Measurements from ENCODE around the gene DDX24.
A peak's percentile ranks its signal among the peaks of the same experiment; 100 is the strongest.

The DDX24 gene

DNA sequence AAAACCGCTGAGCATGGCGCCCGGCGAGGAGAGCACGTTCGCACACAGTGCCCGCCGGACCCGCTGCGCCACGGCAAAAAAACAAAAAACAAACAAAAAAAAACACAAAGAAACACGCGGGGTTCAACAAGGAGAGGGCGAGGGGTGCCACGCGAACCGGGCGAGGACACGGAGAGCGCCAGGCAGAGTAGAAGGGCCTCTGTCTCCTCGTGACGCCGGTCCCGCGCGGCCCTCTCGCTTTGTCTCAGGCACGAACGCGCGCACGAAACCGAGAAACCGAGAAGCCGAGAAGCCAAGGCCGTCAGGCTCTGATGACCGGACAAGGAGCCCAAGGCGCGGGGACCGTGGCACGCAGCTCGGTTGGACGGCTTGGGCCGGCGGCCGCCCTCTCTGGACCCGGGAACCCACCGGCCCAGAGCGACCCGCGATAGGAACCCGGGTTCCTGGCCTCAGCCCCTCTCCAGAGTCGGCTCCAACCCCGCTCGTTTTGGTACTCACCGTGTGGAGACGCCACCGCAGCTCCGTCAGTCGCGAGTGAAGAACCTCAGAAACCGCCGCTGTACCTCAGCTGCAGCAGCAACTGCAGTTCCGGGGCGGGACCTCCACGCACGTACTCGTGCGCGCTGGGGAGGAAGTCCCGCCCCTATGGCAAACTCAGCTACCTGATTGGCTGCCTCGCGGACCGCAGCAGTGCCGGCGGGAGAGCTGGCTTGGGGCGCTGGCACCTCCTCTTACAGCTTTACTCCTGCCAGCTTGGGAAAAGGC, at the start of gene DDX24, which contains the start of gene IFI27L1:
DDX24 (minus strand) TSS at position 582 of the 765 bp plus-strand sequence. CDS start 1,460 bp downstream, outside the sequence.
IFI27L1 (plus strand) TSS at position 690 of the 765 bp plus-strand sequence. CDS start 15,628 bp downstream, outside the sequence.
- DNase-seq: peak; percentile 97 to 98

GRCh38 chr14:94129758-94130414, 48.9 kb upstream of the DDX24 start:
- DNase-seq: peak; percentile 32 to 45

GRCh38 chr14:94129111-94129757, 48.2 kb upstream of the DDX24 start, which contains the start of gene IFI27L2:
Gene IFI27L2 (minus strand): TSS chr14:94129604. CDS start chr14:94129564, 40 bp downstream.
- peak; percentile 74 to 75 for DNase-seq

GRCh38 chr14:94128216-94128839, 47.3 kb upstream of the DDX24 start:
- no peak for DNase-seq

- DNase-seq: no peak
Observed at GRCh38 chr14:94127330-94127729, 46.3 kb upstream of the DDX24 start.

- no peak for DNase-seq
Observed at GRCh38 chr14:94126800-94127199, 45.8 kb upstream of the DDX24 start.

DNA sequence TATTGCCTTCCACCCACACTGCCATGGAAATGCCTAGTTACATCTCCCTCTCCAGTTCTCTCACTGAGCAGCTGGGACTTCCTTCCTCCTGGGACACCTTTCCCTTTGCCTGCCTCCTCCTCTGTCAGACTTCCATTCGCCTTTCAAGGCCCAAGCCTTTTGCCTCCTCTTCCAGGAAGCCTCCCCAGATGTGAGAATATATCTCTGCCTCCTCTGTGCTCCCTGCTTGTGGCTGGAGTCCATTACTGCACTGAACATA, 45.3 kb upstream of the DDX24 start:
- DNase-seq: no peak

DNA sequence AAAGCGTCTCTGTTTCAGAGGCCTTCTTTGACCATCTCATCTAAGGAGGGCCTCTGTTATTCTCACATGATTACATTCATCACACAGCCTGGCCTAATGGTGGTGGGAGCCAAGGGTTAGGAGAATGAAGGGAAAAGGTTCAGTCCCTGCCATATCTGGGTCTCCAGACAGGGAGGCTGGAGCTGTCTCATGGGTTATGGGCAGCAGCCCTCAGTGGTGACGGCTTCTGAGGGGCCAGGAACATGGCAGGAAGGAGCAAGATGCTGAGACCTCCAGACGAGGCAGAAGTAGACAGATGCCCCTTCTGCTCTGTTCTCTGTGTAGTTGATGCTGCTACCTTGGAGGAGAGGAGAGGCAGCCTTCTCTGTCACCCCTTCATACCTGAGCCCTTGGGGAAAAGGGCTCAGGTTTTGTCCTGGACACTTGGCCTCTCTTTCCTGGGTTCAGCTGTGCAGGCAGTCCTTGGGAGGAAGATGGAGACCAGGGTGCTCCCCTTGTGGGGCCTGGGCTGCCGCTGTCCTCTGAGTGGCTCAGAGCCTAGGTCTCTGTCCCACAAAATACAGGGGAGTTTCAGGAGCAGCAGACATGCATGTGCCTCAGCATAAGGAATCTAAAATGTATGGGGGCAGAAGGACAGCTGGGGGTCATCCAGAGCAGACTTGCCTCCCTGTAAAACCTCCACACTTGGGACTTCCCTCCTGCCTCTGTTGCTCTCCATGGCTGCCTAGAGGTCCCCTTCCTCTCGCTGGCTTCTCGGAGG, 44.8 kb upstream of the DDX24 start:
- DNase-seq: no peak

- no peak for DNase-seq
Observed at GRCh38 chr14:94124582-94125377, 43.8 kb upstream of the DDX24 start.

GRCh38 chr14:94123868-94124267, 42.9 kb upstream of the DDX24 start:
- DNase-seq: no peak

DNA sequence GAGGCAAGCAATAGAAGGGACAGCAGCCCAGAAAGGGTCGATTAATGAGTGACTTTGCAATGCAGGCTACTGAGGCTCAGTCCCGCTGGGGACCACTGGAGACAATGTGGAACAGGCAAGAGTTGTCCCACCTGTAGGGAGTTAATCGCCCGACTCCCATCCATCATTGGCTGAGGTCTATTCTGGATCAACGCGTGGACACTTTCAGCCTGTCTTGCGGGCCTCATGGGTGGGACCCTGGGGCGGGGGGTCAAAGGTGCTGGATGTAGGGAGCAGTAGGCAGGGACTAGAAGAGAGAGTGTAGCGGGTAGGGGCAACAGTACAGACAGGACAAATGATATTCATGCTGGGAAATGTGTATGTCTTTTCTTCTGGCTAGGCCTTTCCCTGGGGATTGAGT, 42.3 kb upstream of the DDX24 start:
- DNase-seq: no peak

DNA sequence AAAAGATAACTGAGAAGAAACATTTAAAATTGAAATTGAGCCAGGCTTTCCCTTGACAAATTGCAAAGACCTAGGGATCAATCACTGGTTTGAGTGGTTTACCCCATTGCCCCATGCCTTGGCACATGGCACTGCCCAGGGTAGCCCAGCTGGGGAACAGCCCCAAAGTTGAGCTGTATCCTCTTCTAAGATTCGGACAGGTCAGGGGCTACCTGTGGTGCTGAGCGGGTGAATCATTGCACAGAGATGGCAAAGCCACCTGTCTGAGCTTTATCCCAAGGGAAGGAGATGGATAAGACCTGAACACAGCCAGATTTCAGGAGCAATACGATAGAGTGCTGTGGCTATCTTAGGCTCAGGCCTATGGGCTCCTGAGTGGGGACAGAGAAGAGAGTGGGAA, 41.4 kb upstream of the DDX24 start:
- no peak for DNase-seq

DNA sequence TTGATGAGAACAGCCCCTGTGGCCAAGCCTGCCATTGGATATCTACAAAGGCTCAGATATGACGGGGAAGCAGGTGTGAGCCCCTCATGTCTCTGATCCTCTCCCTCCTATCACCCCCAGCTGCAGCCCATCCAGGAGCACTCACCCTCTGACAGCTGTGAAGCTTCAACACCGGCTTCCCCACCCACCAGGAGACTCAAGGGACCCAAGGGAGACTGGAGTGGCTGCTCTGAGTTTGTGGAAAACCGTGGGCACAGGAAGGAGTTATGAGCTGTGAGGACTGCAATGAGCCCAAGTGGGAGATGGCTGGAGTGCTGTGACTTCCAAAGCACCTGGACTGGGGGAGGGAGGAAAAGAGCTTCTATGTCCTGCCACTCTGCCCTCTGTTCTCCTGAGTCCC, 40.5 kb upstream of the DDX24 start:
- DNase-seq: no peak

GRCh38 chr14:94120667-94121340, 39.8 kb upstream of the DDX24 start:
- DNase-seq: no peak

GRCh38 chr14:94119071-94119470, 38.1 kb upstream of the DDX24 start:
- no peak for DNase-seq

DNA sequence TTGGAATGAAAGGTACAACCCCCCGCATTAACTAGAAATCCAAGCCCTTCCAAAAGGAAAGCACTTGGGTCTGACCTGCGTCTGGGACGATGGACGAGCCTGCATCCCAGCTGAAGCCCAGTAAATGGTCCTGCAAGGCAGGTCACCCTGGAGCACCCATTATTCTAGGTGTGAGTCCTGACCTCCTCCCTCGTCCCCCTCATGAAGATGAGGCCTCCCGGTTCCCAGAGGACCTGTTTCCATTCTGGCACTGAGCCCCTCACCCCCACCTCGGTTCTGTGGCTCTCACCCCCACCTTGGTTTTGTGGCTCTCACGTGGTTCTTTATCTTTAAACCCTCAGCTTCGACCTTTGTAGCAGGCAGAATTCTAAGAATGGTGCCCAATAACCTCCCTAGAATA, 36.9 kb upstream of the DDX24 start:
- DNase-seq: no peak

GRCh38 chr14:94116701-94117100, 35.7 kb upstream of the DDX24 start:
- no peak for DNase-seq

GRCh38 chr14:94115631-94116030, 34.6 kb upstream of the DDX24 start:
- no peak for DNase-seq

GRCh38 chr14:94115058-94115591, 34.1 kb upstream of the DDX24 start:
- DNase-seq: no peak

GRCh38 chr14:94114589-94115057, 33.6 kb upstream of the DDX24 start:
- DNase-seq: no peak

All from activated CD4-positive, alpha-beta T cell treated with anti-CD3 and anti-CD28 coated beads, Interleukin-2, amount 50 U/mL, for 48 hours (primary cell).